Ramos (cell line): ENCODE data around the gene LRRN3.

Source experiments
- in situ Hi-C: fragments of 300-500 bp; cut with MboI; formaldehyde crosslinking; loops from one replicate; pipeline ENCODE4 v1.14.3; 2022; ENCODE audit warnings: low sequenced_read_pairs; ENCODE audit not compliant: unreplicated experiment

LRRN3 gene

DNA sequence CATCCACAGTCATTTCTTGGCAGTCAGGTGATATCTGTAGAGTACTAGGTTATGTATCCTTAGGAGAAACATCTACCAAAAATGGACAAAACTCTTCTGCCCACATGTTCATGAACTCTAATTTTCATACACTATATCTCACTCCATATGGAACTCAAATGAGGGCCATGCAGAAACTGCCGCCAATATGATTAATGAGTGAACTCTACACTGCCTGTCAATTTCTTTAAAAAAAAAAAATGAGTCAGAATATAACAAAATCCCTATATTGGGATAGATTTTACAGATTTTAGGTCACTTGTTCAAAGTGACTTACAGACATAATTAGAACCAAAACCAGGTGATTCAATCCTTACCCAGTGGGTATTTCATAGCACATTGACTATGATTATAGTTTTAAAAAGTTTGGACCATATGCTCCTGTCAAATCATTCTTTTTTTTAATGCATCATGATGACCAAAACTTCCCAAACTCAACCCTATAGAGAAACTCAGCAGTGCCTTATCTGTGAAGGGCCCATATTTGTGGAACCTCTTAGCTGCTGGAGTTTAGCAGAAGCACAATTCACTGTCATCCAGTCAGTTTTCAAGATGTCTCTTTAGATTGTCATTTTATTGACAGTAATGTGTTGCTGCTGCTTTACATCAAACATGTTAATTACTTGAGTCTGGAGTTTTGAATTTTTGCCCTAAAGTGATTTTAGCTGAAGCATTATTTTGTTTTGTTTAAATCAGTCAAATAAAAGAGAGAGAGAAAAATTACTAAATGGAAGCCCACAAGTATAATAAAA, 11.1 kb downstream of the LRRN3 start:
- in situ Hi-C loops, result no loop called here

DNA sequence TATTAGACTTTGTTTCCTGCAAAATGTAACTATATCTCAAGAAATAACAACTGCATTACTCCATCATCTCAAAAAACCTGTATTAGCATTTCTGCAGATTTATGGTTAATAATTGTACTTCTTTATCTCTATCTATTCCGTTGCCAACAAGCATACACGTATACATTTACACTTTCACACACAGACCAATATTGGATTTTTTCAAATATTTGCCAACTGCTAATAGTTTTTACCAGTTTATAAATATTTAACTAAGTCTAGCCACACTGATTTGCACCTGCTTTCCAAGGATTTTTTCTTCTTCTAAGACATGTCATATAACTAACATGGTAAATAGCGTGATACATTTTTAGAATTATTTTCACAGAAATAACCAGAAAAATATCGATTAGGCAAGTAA, 12.2 kb downstream of the LRRN3 start:
- in situ Hi-C loops, result no loop called here

DNA sequence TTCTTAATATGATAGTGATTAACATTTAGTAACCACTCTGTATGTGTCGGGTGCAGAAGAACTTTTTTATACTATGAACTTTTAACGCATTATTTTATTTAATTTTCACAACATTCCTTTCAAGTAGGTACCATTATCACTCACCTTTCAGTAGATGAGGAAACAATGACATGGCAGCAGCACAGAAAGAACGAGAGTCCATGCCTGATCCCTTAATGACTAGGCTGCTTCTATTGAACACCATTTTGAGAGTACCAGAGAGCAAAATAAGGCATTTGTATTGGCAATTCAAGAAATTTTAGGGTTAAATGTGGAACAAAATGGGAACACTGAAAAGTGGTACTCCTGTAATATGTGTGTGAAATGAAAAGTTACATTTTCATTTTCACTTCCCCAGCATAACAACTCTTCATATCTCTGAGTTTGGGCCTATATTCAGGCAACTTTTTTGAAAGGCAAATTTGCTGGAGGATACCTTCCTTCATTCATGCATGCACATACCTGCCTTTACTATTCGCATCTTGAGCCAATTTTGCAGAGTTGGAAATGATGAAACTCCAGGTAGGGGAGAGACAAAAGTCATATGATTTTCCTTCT, 12.8 kb downstream of the LRRN3 start:
- in situ Hi-C loops, result no loop called here

DNA sequence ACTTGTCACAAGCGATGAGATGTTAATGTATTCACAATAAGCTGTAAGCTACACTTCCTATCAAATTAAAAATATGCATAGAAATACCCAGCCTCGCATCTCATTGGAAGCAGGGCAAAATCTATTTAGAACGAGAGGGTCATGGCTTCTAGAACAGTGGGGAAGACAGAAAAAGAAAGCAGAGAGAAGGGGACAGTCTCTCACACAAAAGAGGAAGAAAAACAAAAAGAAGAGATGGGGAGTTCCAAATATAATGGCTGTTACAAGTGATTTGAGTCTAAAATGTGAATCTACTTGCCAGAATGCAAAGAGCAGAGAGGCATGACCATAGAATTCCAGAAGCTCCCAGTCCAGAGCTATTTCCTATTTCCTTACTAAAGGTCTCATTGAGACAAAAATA, 13.8 kb downstream of the LRRN3 start:
- in situ Hi-C loops, result no loop called here

DNA sequence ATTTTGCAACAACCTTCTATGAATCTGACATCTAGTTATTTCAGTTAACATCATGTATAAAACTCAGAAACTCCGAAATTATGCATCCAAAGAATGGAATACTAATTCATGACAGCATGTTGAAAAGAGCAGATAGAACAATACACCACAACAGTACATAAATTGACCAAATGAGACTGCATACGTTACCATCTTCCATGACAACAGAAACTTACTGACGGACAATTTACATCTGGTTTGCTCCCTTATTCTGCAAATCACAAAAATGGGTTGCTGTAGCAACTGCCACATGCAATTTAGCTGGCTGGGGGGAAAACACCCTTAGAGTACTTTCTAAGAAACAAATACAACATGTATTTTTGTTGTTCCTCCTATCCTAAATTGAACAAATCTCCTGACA, 14.3 kb downstream of the LRRN3 start:
- in situ Hi-C loops, result no loop called here

DNA sequence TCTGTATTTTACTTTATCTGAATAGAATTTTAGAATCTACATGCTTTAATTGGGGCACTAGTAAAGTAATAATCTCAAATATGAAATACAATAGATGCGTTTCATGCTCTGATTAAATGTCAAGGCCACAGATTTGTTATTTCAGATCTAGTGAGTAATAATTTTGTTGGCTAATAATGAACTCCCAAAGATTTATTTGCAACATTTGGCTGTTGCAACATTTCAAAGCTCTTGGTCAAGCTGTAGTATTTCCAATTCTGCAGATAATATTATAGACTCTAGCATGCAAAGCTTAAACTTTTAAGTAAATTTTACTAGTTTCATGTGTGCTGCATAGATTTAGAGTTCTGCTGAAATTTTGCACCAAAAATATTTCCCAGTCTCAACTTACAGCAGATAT, 16.7 kb downstream of the LRRN3 start:
- in situ Hi-C loops, result no loop called here

DNA sequence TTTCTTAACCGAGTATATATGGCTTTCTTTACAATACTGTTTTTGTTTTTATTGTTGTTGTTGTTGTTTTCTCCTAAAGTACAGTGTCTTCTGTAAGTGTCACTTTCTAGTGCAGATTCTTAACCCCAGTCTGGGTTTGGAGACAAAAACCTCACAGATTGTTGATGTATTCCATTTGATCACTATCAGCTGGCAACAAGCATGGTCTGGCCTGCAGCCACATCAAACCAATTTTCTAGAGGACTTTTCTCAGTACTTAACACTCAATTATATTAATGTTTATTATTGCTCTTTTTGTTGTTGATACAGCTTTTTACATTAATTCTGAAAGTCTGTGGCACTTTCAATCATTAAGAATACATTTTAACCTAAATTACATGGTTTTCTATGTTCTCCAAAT, 17.1 kb downstream of the LRRN3 start:
- in situ Hi-C loops, result no loop called here

DNA sequence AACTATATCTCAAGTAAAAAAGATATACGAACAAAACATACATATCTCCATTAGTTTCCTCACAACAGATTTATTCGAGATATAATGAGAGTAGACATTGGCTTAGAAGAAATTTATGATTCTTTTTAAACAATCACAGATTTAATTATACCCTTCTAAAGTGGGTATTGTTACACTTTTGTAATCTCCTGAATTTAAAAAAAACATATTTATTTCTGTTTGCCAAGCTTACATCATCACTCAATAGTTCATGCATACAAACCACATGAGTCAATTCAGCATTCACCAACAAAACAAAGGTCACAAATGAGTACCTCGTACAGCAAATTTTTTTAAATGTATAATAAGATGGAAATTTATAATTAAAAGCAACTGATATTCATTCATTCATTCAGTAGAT, 17.6 kb downstream of the LRRN3 start:
- in situ Hi-C loops, result no loop called here

DNA sequence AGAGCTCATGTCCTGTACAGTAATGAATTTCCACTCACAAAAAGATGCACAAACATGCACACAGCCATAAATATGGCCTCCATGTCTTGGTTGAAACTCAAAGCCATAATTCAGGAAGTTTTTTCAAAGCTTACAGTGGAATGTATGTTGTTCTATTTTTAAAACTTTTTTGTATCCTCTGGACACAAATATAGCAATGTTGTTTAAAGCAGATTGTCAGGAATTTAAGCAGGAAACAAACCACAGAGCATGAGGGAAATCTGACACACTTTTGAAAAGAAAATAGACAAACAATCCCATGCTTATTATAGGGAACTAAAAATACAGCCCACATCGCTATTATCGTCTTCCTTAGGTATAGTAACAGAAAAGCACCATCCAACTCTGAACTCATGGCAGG, 21.5 kb downstream of the LRRN3 start:
- in situ Hi-C loops, result no loop called here

DNA sequence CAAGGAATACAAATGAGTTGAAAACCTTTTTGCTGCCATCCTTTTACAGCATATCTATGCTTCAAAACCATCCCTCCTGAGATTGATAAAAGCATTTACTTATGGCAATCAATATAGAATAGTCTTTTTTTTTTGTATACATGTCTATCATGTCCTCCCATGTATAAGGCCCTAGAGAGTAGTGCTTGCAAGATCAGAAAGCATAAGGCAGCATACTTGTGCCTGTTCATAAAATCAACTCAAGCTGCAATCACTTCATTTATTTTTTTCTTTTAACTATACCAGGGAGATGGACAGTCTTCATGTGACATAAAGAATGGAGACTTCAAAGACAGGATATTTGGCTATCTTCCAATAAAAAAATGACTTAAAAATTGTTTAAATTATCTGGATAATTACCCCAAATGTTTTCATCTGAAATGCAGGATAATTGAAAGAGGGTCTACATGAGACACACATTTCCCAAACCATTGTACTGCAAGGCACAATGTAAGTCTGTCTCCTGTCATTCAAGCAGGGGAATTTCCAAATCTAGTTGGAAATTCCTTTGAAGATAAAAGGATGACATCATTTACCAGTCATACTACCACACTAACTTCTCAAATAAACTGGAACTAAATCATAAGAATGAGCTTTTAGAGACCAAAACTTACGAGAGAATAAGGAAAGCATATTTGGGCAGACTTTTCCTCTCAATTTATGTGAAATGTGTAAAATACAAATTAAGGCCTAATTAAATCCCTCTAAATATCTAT, 22.5 kb downstream of the LRRN3 start:
- in situ Hi-C loops, result no loop called here

DNA sequence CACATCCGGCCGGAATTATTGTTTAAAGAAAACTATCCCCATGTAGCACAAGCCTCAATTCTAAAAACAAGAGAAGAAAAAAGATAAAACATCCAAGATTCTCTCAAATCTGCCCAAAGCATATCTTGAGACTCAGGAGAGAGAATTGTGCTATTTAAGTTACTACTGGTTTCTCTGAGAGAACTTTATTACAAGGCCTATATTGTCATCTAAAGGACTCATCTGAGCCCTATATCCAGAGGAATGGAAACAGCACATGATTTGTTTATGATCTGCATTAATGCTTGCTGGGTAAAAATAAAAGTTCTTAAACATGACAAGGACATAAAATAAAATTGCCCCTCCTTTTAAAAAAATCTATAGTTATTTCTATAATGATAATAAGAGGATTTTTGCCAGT, 25.0 kb downstream of the LRRN3 start:
- in situ Hi-C loops, result no loop called here

DNA sequence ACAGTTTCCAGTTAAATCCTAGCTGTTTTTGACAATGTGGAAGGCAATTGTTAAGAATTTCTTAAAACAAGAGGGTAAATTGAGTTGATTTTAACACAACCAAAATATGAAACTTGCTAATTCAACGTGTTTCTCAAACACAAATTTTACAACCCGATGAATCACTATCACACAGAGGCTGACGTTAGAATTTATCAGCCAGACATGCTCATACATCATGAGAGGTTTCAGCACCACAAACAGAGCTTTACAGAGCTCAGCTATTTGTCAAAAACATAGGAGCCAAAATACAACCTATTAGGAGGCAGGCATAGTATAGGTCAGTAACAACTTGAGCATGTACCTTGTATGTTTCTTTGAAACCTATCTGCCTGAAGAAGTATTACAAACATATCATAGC, 36.1 kb downstream of the LRRN3 start:
- in situ Hi-C loops, result no loop called here

DNA sequence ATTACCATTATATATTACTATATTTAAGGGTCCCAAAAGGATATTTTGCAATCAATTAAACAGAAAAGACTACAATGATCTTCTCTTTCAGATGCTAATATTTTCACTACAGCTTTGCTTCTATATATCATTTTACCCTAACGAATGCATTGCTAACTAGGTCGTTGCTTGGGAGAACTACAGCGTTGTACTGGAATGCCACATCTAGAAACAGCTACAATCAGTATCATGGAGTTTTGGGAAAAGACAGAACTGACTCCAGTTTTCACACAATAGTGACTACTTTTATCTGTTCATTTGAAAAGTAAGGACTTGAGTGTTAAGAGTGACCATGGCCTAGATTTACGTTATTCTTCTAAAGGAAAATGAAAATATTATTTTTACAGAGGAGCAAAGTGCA, 38.5 kb downstream of the LRRN3 start:
- in situ Hi-C loops, result no loop called here

DNA sequence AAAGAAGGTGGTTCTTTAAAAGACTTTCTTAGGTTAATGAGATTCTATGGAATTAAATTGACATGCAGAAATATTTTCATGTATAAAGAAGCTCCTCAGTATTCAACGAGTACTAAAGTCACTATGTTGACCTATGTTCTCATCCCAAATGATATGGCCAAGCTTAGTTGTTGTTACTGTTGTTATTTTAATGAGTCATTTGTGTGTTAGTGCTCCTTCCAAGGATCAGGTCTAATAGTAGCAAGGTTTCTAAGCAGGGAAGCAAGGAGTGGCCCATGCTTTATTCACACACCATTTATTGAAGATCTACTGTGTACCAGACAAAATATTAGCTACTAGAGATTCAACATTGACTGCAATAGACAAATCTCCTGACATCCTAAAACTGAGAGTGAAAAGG, 41.9 kb downstream of the LRRN3 start:
- in situ Hi-C loops, result no loop called here

DNA sequence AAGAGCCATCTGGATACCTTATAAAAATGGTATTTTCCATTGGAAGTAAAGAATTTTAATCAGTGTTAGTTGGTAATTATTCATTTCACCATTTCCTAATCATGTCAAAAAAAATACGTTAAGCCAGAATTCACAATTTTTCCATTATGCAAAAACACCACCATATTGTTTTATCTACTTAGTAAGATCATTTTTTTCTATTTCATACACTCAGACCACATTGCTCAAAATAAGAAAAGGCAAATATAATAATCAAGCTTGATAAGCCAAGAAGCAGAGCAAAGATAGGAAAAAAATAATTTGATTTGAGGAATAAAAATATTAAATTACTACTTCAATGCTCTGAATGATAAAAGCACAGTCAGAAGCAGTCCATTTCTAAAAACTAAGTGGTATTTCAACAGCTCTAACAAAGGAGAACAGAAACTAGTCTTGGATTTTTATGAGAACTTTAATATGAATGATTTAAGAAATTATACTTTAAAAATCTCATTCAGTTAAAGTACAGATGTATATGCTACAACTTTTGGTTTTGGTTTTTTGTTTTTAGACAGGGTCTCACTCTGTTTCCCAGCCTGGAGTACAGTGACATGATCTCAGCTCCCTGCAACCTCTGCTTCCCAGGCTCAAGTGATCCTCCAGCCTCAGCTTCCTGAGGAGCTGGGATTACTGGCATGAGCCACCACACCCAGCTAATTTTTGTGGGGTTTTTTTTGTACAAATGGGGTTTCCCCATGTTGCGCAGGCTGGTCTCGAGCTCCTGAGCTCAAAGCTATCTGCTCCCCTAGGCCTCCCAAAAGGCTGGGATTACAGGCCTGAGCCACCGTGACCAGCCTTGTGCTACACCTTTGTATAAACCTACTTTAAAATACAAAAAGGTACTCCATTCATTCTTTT, 46.6 kb downstream of the LRRN3 start:
- in situ Hi-C loops, result no loop called here

DNA sequence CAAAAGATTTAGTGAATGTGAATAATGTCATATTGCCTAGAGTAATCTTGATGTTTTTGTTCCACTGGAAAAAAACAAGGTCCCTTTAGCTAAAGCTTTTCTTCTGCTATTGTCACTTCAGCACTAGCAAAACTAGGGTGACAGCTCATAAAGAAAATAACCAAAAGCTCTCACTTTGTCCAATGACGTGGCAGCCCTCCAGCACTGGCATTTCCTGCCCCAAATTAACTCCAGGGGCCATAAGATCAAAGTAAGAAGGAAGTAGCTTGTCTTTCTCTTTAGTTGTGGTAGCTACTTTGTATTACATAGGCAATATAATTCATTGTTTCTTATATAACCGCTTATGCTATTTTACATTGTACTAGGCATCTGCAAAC, 47.3 kb downstream of the LRRN3 start:
- in situ Hi-C loops, result no loop called here

DNA sequence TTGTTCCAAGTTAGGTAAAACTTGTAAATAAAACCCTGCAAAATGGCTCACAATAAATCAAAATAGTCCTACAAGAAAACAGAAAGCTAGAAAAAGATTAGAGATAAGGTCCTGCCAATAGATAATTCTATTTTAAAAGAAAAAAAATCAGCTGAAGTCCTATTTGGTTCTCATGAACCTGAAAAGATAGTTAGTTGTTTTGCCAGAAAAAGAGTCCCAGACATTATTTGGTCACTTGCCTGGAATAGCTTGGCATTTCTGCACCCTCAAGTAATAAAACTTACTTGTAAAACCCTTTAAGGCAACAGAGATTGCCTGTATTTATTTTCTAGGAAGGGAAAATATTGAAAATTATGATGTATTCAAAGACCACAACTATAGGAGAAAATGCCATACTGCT, 47.7 kb downstream of the LRRN3 start:
- in situ Hi-C loops, result no loop called here

DNA sequence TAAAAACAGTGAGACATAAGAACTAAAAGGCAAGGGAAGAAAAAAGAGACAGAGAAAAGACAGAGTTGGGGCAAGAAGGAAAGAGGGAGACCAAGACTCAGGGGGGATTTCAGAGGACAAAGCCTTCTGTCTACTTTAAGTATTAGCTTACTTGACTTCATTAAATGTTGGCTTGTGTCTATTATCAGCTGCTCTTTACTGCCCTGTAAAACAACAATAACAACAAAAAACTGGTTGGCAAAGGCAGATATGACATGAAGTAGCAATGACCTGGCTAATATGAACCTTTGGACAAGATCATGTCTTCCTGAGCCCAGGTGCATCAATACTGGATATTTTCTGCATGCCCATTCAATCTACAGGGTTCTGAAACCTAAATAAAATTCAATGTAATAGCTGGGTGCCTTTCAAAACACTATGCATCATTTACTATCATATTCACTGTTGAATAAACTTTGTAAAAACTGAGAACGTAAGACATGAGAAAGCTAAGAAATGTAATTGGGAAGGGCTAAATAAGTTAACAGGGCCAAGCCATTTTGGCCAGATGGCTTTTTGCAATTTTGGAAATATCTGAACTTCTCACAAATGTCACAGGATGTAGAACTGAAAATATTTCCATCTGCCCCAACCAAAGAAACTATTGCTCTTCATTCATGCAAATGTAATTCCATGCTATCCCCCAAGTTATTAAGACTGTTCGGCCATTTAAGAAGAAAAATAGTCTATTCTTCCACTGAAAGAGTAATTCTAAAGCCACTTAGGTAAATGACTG, 49.4 kb downstream of the LRRN3 start:
- in situ Hi-C loops, result no loop called here

DNA sequence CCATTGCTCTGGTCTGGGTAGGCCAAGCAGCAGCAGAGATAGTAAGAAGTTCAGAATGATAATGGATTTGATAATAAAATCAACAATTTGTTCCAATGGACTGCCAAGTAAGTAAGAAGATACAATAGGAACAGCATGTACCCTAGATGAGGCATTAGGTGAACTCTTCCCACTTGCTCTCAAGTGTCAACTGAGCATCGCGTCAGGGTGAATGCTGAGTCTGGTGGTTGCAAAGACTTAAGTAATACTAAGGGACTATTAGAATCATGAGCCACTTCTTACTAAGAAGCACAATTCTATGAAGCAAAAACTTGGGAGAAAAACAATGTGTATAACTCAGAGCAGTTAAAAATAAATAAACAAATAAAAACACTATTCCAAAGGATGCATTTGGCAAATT, 54.5 kb downstream of the LRRN3 start:
- in situ Hi-C loops, result no loop called here

DNA sequence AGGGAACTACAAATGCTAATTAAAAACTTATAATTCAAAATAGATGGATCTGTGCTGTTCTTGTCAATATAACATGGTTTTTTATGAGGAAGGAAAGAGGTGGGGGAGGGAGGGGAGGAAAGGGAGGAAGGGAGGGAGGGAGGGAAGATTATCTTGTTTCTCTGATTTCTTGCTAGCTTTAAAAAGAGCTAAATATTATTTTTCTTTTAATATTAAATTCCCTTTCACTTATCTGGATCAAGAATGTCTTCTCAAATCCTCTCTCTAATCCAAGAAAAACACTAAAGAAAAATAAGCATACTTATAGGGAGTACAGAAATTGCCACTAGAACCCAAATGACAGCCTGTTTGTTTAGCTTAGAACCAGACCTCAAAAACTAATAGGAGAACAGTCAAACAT, 55.2 kb downstream of the LRRN3 start:
- in situ Hi-C loops, result no loop called here
